Liver (tissue), 9 donors: ENCODE data around the gene GNLY. TPM values are rescaled to one million over a fixed set of nuclear protein-coding genes. Genes with fewer than 3 reads are reported as not detected.

Source experiments
- DNase-seq: peaks from one replicate; pipeline ENCODE4 v3.0.0-alpha.2; 2017; ENCODE audit warnings: low spot score
- H3K27ac ChIP-seq, 2 donors: one replicate each; pipeline ENCODE4 v1.7.0; 2013; ENCODE audit warnings: inconsistent platforms in 2 of 2, low read length in 2 of 2, control low read depth in 1 of 2, low read depth in 1 of 2, mild to moderate bottlenecking in 1 of 2
- H3K27me3 ChIP-seq, 4 donors: one replicate each; pipeline versions ENCODE4 v1.6.1 to v1.7.0; 2013; ENCODE audit warnings: low read length in 3 of 4, inconsistent platforms in 1 of 4, mild to moderate bottlenecking in 1 of 4, moderate library complexity in 1 of 4; ENCODE audit not compliant: control insufficient read depth in 4 of 4, insufficient read depth in 4 of 4
- H3K36me3 ChIP-seq, 4 donors: one replicate each; pipeline versions ENCODE4 v1.6.1 to v1.7.0; 2013; ENCODE audit warnings: low read length in 3 of 4, mild to moderate bottlenecking in 3 of 4, low read depth in 1 of 4, moderate library complexity in 1 of 4; ENCODE audit not compliant: control insufficient read depth in 4 of 4, insufficient read depth in 3 of 4
- H3K4me1 ChIP-seq, 4 donors: one replicate each; pipeline versions ENCODE4 v1.6.1 to v1.7.0; 2013; ENCODE audit warnings: low read length in 3 of 4, mild to moderate bottlenecking in 3 of 4, moderate library complexity in 1 of 4; ENCODE audit not compliant: control insufficient read depth in 4 of 4, insufficient read depth in 4 of 4
- H3K4me3 ChIP-seq, 3 donors: one replicate each; pipeline versions ENCODE4 v1.6.1 to v1.7.0; 2013; ENCODE audit warnings: low read length in 3 of 3, control low read depth in 1 of 3, low read depth in 1 of 3, mild to moderate bottlenecking in 1 of 3
- H3K9ac ChIP-seq, 2 donors: one replicate each; pipeline ENCODE4 v1.7.0; 2013; ENCODE audit warnings: low read length in 2 of 2, mild to moderate bottlenecking in 2 of 2, moderate library complexity in 2 of 2, control low read depth in 1 of 2, low read depth in 1 of 2
- H3K9me3 ChIP-seq, 4 donors: one replicate each; pipeline versions ENCODE4 v1.6.1 to v1.7.0; 2013; ENCODE audit warnings: low read length in 3 of 4; ENCODE audit not compliant: control insufficient read depth in 4 of 4
- ATF3 ChIP-seq: IDR thresholded peaks from 2 replicates; pipeline ENCODE4 v1.6.1; 2016; ENCODE audit warnings: antibody characterized with exemption
- CTCF ChIP-seq: fragments of 150-350 bp; IDR thresholded peaks from 2 replicates; pipeline ENCODE4 v1.5.1; 2017; ENCODE audit warnings: improper control_type of control experiment, low read depth, low read length; ENCODE audit not compliant: missing input control
- EGR1 ChIP-seq, 2 donors: IDR thresholded peaks; 2 replicates each; pipeline ENCODE4 v1.6.1; 2016 to 2018; ENCODE audit warnings: antibody characterized with exemption in 2 of 2, low read depth in 2 of 2
- FOXA1 ChIP-seq: IDR thresholded peaks from 2 replicates; pipeline ENCODE4 v1.6.1; 2016; ENCODE audit warnings: antibody characterized with exemption
- FOXA2 ChIP-seq: IDR thresholded peaks from 2 replicates; pipeline ENCODE4 v1.6.1; 2016; ENCODE audit warnings: antibody characterized with exemption
- GABPA ChIP-seq, 2 donors: IDR thresholded peaks in 1 of 2; conservative IDR thresholded peaks in 1 of 2; 2 replicates each; pipeline ENCODE4 v1.6.1; 2016; ENCODE audit warnings: antibody characterized with exemption in 2 of 2, mild to moderate bottlenecking in 1 of 2, moderate library complexity in 1 of 2
- HNF4A ChIP-seq, 2 donors: conservative IDR thresholded peaks; 2 replicates each; pipeline ENCODE4 v1.6.1; 2016; ENCODE audit warnings: antibody characterized with exemption in 2 of 2, mild to moderate bottlenecking in 2 of 2
- HNF4G ChIP-seq: IDR thresholded peaks from 2 replicates; pipeline ENCODE4 v1.6.1; 2016; ENCODE audit warnings: antibody characterized with exemption
- MAX ChIP-seq: IDR thresholded peaks from 2 replicates; pipeline ENCODE4 v1.6.1; 2016; ENCODE audit warnings: antibody characterized with exemption
- NR2F2 ChIP-seq: IDR thresholded peaks from 2 replicates; pipeline ENCODE4 v1.6.1; 2016; ENCODE audit warnings: antibody characterized with exemption
- RAD21 ChIP-seq, 2 donors: IDR thresholded peaks; 2 replicates each; pipeline ENCODE4 v1.6.1; 2016; ENCODE audit warnings: antibody characterized with exemption in 2 of 2, mild to moderate bottlenecking in 2 of 2
- REST ChIP-seq: IDR thresholded peaks from 2 replicates; pipeline ENCODE4 v1.6.1; 2016; ENCODE audit warnings: antibody characterized with exemption, mild to moderate bottlenecking
- RXRA ChIP-seq, 2 donors: IDR thresholded peaks; 2 replicates each; pipeline ENCODE4 v1.6.1; 2017 to 2018; ENCODE audit warnings: antibody characterized with exemption in 2 of 2, mild to moderate bottlenecking in 1 of 2
- TAF1 ChIP-seq: conservative IDR thresholded peaks from 2 replicates; pipeline ENCODE4 v1.6.1; 2016; ENCODE audit warnings: antibody characterized with exemption, mild to moderate bottlenecking
- YY1 ChIP-seq: IDR thresholded peaks from 2 replicates; pipeline ENCODE4 v1.6.1; 2016; ENCODE audit warnings: antibody characterized with exemption, mild to moderate bottlenecking
- ZBTB33 ChIP-seq: IDR thresholded peaks from 2 replicates; pipeline ENCODE4 v1.6.1; 2016; ENCODE audit warnings: antibody characterized with exemption
- WGBS: extraction: QIAGEN DNeasy Blood & Tissue Kit; methylation state at CpG from one replicate; pipeline ENCODE4 v1.1.7; 2013; 5-methylcytosine and 5-hydroxymethylcytosine counted together
- polyA plus RNA-seq, 2 donors: library from polyadenylated mRNA; stranded (reverse) in 1 of 2; unstranded in 1 of 2; fragments of 200-250 nt in 1 of 2; fragments of >200 nt in 1 of 2; fragmentation: Nextera tagmentation in 1 of 2; extraction: Ambion mirVana in 1 of 2; gene quantifications; one replicate each; pipeline versions ENCODE4 v1.2.1 to v1.2.3, GENCODE V29; 2013 to 2015
- total RNA-seq, 2 donors: library from RNA; depleted of rRNA; stranded (reverse); fragments of >200 nt; gene quantifications; one replicate each; pipeline ENCODE4 v1.2.3, GENCODE V29; 2014
- donor health status: healthy.
- donor health status: healthy.
- donor health status: healthy.
- donor health status: healthy.
- donor health status: healthy.

Gene GNLY
- total and polyA plus RNA-seq, 4 donors: 0.75 to 4.8 (median 1.3) TPM; not detected in 1

- Histone ChIP-seq H3K36me3 (no peaks in the 10 kb centered on the region), H3K4me1 (no peaks in the 10 kb centered on the region), H3K4me3 (no peak overlapping the region), H3K27ac (no peak overlapping the region), H3K27me3 (no peaks in the 10 kb centered on the region), H3K9ac (no peak overlapping the region), H3K9me3 (no peaks in the 10 kb centered on the region)
- WGBS: 88% methylated on average over 11 of the region's 11 CpGs
- no peak for TF ChIP-seq RAD21 (IDR thresholded peaks at IDR 0.05)
- no peak for TF ChIP-seq YY1
- TF ChIP-seq RXRA (IDR thresholded peaks at IDR 0.05): no peak
- TF ChIP-seq HNF4G: no peak
- TF ChIP-seq CTCF: no peak
- no peak for TF ChIP-seq ATF3
- no peak for TF ChIP-seq NR2F2
- no peak for TF ChIP-seq REST
- TF ChIP-seq MAX: no peak
- TF ChIP-seq FOXA1: no peak
- DNase-seq: no peak
These were observed 4.2 kb downstream of the GNLY start for GRCh38 chr2:85698184-85698879.

- DNase-seq: no peak
- Histone ChIP-seq H3K36me3 (no peaks in the 10 kb centered on the region), H3K27ac (no peak overlapping the region), H3K9me3 (no peaks in the 10 kb centered on the region), H3K27me3 (no peaks in the 10 kb centered on the region), H3K4me1 (peaks cover 0 to under 1% (median 0%) of the 10 kb centered on the region in 4 donors), H3K9ac (no peak overlapping the region), H3K4me3 (no peak overlapping the region)
- TF ChIP-seq YY1 (no peak), FOXA1 (no peak), ATF3 (no peak), RXRA (IDR thresholded peaks at IDR 0.05) (no peak), EGR1 (IDR thresholded peaks at IDR 0.05; ENCODE audit: low read depth in 2 of 2) (no peak), RAD21 (IDR thresholded peaks at IDR 0.05) (no peak), CTCF (no peak), GABPA (IDR thresholded peaks at IDR 0.05 in 1 of 2, conservative IDR thresholded peaks at IDR 0.05 in 1 of 2) (no peak), ZBTB33 (no peak), TAF1 (no peak), REST (no peak), MAX (no peak), HNF4A (conservative IDR thresholded peaks at IDR 0.05) (no peak), FOXA2 (no peak)
- WGBS: 92% methylated on average over 8 of the region's 8 CpGs
These were observed 4.7 kb downstream of the GNLY start for GRCh38 chr2:85698880-85699254.
